SK-N-SH (cell line): ENCODE measurements around the gene MX1. TPM values are rescaled to one million over a fixed set of nuclear protein-coding genes. Genes with fewer than 3 reads are reported as not detected.

Experiments used
- CTCF ChIA-PET: fragments of 300-600, 350-600 bp; formaldehyde crosslinking; extraction: SDS; loops from one replicate; lab custom pipeline; 2021; lab: Yijun Ruan, JAX
- POLR2A ChIA-PET: fragments of 350-600 bp; sonication (Branson Sonifier 250); formaldehyde crosslinking; extraction: SDS; loops from one replicate; lab custom pipeline; 2020; ENCODE audit warnings: antibody characterized with exemption, inconsistent platforms; lab: Yijun Ruan, JAX
- DNase-seq: peaks from one replicate; pipeline ENCODE4 v3.0.0; 2012
- H2AFZ ChIP-seq: fragments of 200-600 bp; sonication (generic); 2 replicates; pipeline ENCODE4 v1.8.1; 2016; ENCODE audit warnings: antibody characterized with exemption, mild to moderate bottlenecking, low read depth
- H3F3A ChIP-seq: fragments of 200-600 bp; sonication (generic); replicated peaks from 2 replicates; pipeline ENCODE3; 2016; ENCODE audit warnings: antibody characterized with exemption, mild to moderate bottlenecking; ENCODE audit not compliant: insufficient read depth
- H3K27ac ChIP-seq, 2 experiments: fragments of 200-500 bp in 1 of 2; fragments of 200-600 bp in 1 of 2; sonication (Bioruptor generic) in 1 of 2; sonication (generic), shearing (Covaris generic) in 1 of 2; 2 replicates each; pipeline versions ENCODE4 v1.5.1 to v1.6.1; 2014 to 2016; ENCODE audit warnings: low read depth in 2 of 2, inconsistent platforms in 1 of 2, low read length in 1 of 2, mild to moderate bottlenecking in 1 of 2, mixed read lengths in 1 of 2
- H3K27me3 ChIP-seq: fragments of 200-600 bp; sonication (generic), shearing (Covaris generic); 2 replicates; pipeline ENCODE4 v1.6.1; 2016; ENCODE audit warnings: mixed run types; ENCODE audit not compliant: insufficient read depth
- H3K36me3 ChIP-seq, 2 experiments: fragments of 200-500 bp in 1 of 2; fragments of 200-600 bp in 1 of 2; sonication (Bioruptor generic) in 1 of 2; sonication (generic) in 1 of 2; replicated peaks in 1 of 2; 2 replicates each; pipeline versions ENCODE3 to v1.5.1; 2014 to 2016; ENCODE audit warnings: low read length in 1 of 2, mild to moderate bottlenecking in 1 of 2; ENCODE audit not compliant: insufficient read depth in 2 of 2, control insufficient read depth in 1 of 2
- H3K4me1 ChIP-seq, 2 experiments: fragments of 200-500 bp in 1 of 2; fragments of 200-600 bp in 1 of 2; sonication (Bioruptor generic) in 1 of 2; sonication (generic), shearing (Covaris generic) in 1 of 2; 2 replicates each; pipeline versions ENCODE4 v1.5.1 to v1.6.1; 2014 to 2016; ENCODE audit warnings: low read depth in 1 of 2, low read length in 1 of 2, mixed run types in 1 of 2; ENCODE audit not compliant: insufficient read depth in 2 of 2, control insufficient read depth in 1 of 2
- H3K4me2 ChIP-seq: fragments of 200-600 bp; sonication (generic), shearing (Covaris generic); 2 replicates; pipeline ENCODE4 v1.6.1; 2017; ENCODE audit warnings: mixed run types
- H3K4me3 ChIP-seq, 2 experiments: fragments of 200-500 bp in 1 of 2; fragments of 200-600 bp in 1 of 2; sonication (Bioruptor generic) in 1 of 2; sonication (generic), shearing (Covaris generic) in 1 of 2; 2 replicates each; pipeline versions ENCODE4 v1.5.1 to v1.8.1; 2014 to 2016; ENCODE audit warnings: low read depth in 2 of 2, inconsistent platforms in 1 of 2, low read length in 1 of 2, mild to moderate bottlenecking in 1 of 2, mixed read lengths in 1 of 2, moderate library complexity in 1 of 2
- H3K79me2 ChIP-seq: fragments of 200-600 bp; sonication (generic); 2 replicates; pipeline ENCODE4 v1.8.1; 2017; ENCODE audit warnings: mild to moderate bottlenecking; ENCODE audit not compliant: insufficient read depth
- H3K9ac ChIP-seq: fragments of 200-600 bp; sonication (generic); 2 replicates; pipeline ENCODE4 v1.6.1; 2017; ENCODE audit warnings: mixed run types
- H3K9me2 ChIP-seq: fragments of 200-600 bp; sonication (generic); 2 replicates; pipeline ENCODE4 v1.6.1; 2017; ENCODE audit warnings: mixed run types
- H3K9me3 ChIP-seq: fragments of 200-600 bp; sonication (generic); 2 replicates; pipeline ENCODE4 v1.6.1; 2017; ENCODE audit warnings: mixed run types, mild to moderate bottlenecking, moderate library complexity
- H4K20me1 ChIP-seq: fragments of 200-600 bp; sonication (generic); 2 replicates; pipeline ENCODE4 v1.6.1; 2017; ENCODE audit warnings: mild to moderate bottlenecking, mixed run types; ENCODE audit not compliant: insufficient read depth
- CHD2 ChIP-seq: fragments of 150-350 bp; IDR thresholded peaks from 2 replicates; pipeline ENCODE4 v1.6.1; 2018; ENCODE audit warnings: low read length; ENCODE audit not compliant: partially characterized antibody
- EP300 ChIP-seq, 2 experiments: IDR thresholded peaks; 2 replicates each; pipeline versions ENCODE4 v1.4.0 to v1.6.1; 2012; ENCODE audit warnings: borderline replicate concordance in 1 of 2, low read depth in 1 of 2, low read length in 1 of 2
- EZH2phosphoT487 ChIP-seq: fragments of 200-600 bp; sonication (generic); IDR thresholded peaks from 2 replicates; pipeline ENCODE4 v1.6.1; 2017; ENCODE audit warnings: low read depth, mixed run types, mild to moderate bottlenecking, antibody characterized with exemption, moderate library complexity, borderline replicate concordance
- FOSL2 ChIP-seq: IDR thresholded peaks from 2 replicates; pipeline ENCODE4 v1.4.0; 2012; ENCODE audit warnings: low read depth, mild to moderate bottlenecking, moderate library complexity, borderline replicate concordance
- FOXJ3 ChIP-seq: sonication (generic); formaldehyde crosslinking; IDR thresholded peaks from 2 replicates; pipeline ENCODE4 v1.5.1; 2020; ENCODE audit warnings: mild to moderate bottlenecking, missing genetic modification reagents
- FOXM1 ChIP-seq: IDR thresholded peaks from 2 replicates; pipeline ENCODE4 v1.4.0; 2012; ENCODE audit warnings: low read depth, mild to moderate bottlenecking
- IRF3 ChIP-seq: fragments of 150-350 bp; IDR thresholded peaks from 2 replicates; pipeline ENCODE4 v1.6.1; 2016; ENCODE audit warnings: mild to moderate bottlenecking, low read depth, low read length
- JUND ChIP-seq: IDR thresholded peaks from 2 replicates; pipeline ENCODE4 v1.4.0; 2012
- MEF2A ChIP-seq: IDR thresholded peaks from 2 replicates; pipeline ENCODE4 v1.4.0; 2012; ENCODE audit warnings: low read depth, borderline replicate concordance
- MXI1 ChIP-seq: IDR thresholded peaks from 2 replicates; pipeline ENCODE4 v1.6.1; 2012; ENCODE audit warnings: mild to moderate bottlenecking, low read depth, low read length, improper control_type of control experiment
- NFIC ChIP-seq: IDR thresholded peaks from 2 replicates; pipeline ENCODE4 v1.4.0; 2012; ENCODE audit warnings: borderline replicate concordance
- NRF1 ChIP-seq: IDR thresholded peaks from 2 replicates; pipeline ENCODE4 v1.6.1; 2012; ENCODE audit warnings: low read depth, mild to moderate bottlenecking, low read length
- RCOR1 ChIP-seq: fragments of 150-350 bp; IDR thresholded peaks from 2 replicates; pipeline ENCODE4 v1.6.1; 2017; ENCODE audit warnings: antibody characterized with exemption, low read length
- SMC3 ChIP-seq: IDR thresholded peaks from 2 replicates; pipeline ENCODE4 v1.6.1; 2012; ENCODE audit warnings: low read depth, low read length, improper control_type of control experiment
- TAF1 ChIP-seq: IDR thresholded peaks from 2 replicates; pipeline ENCODE4 v1.6.1; 2012; ENCODE audit warnings: low read depth, mild to moderate bottlenecking, low read length, moderate library complexity, borderline replicate concordance
- YY1 ChIP-seq: IDR thresholded peaks from 2 replicates; pipeline ENCODE4 v1.4.0; 2012; ENCODE audit warnings: low read depth, mild to moderate bottlenecking
- ZBTB33 ChIP-seq: IDR thresholded peaks from 2 replicates; pipeline ENCODE4 v1.4.0; 2012; ENCODE audit warnings: low read depth, borderline replicate concordance
- WGBS: methylation state at CpG from one replicate; pipeline ENCODE4 v1.1.6; 2017; ENCODE audit warnings: low lambda C conversion rate; 5-methylcytosine and 5-hydroxymethylcytosine counted together
- polyA plus RNA-seq, 3 experiments: library from polyadenylated mRNA; depleted of rRNA; stranded (reverse); fragments of >200 nt; gene quantifications; 2 replicates each; pipeline ENCODE4 v1.2.3, GENCODE V29; 2012
- TF ChIP-seq, protein P1 (sequence below): IDR thresholded peaks from 2 replicates; pipeline ENCODE4; 2012
- TF ChIP-seq, protein P2 (sequence below): IDR thresholded peaks from 2 replicates; pipeline ENCODE4 v1.6.1; 2012; ENCODE audit warnings: mild to moderate bottlenecking, low read depth, low read length, moderate library complexity
- TF ChIP-seq, protein P3 (sequence below): IDR thresholded peaks from 2 replicates; pipeline ENCODE4 v1.4.0; 2012; ENCODE audit warnings: low read depth

The MX1 gene
- polyA plus RNA-seq, 1 of the 3 experiments (the other 2 are of a cell fraction) = 1.9 TPM

DNA sequence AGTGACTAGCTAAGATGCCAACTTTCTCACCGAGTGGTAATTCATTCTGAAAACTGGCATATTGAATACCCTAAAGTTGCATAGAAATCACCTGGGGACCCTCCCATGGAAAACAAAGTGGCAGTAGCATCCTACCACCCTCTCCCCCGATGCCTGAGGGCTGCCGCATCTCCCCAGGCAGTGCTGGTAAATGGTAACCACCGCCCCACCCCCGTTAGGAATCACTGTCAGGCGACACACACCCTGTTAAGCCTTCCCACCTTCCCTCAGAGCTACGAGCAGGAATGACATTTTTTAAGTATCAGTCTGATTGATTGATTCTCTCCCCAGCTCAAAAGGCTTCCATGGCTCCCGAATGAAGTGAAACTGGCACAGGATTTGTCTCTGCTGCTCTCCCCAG is 53.6 kb downstream of the MX1 start:
- no peak overlapping the region for H3K9ac ChIP-seq
- no peak overlapping the region for H3K27ac ChIP-seq
- H3K4me3 ChIP-seq = no peak overlapping the region
- no peaks in the 10 kb centered on the region for H3K9me2 ChIP-seq
- no peak overlapping the region for H2AFZ ChIP-seq
- H3F3A ChIP-seq = no peaks in the 10 kb centered on the region
- H3K27me3 ChIP-seq = no peaks in the 10 kb centered on the region
- no peaks in the 10 kb centered on the region for H3K36me3 ChIP-seq
- H3K4me2 ChIP-seq = no peak overlapping the region
- no peak for DNase-seq
- H3K79me2 ChIP-seq = no peaks in the 10 kb centered on the region
- no peaks in the 10 kb centered on the region for H3K9me3 ChIP-seq
- 20% methylated on average over 5 of the region's 8 CpGs for WGBS
- no peaks in the 10 kb centered on the region for H3K4me1 ChIP-seq
- CTCF ChIA-PET = interaction anchor here (1.1 kb wide), 1 partner anchor 197 kb away, joined by 3 read pairs; no protein-coding TSS in a partner anchor
- TF ChIP-seq SMC3 = no peak
- no peak for TF ChIP-seq EP300 (IDR thresholded peaks at IDR 0.05; ENCODE audit: borderline replicate concordance in 1 of 2, low read depth in 1 of 2, low read length in 1 of 2)
- TF ChIP-seq NRF1 = no peak
- no peak for TF ChIP-seq FOSL2
- no peak for TF ChIP-seq ZBTB33
- TF ChIP-seq YY1 = no peak
- no peak for TF ChIP-seq RCOR1
- TF ChIP-seq EZH2phosphoT487 = no peak
- no peak for TF ChIP-seq NFIC
- TF ChIP-seq, protein P1, sequence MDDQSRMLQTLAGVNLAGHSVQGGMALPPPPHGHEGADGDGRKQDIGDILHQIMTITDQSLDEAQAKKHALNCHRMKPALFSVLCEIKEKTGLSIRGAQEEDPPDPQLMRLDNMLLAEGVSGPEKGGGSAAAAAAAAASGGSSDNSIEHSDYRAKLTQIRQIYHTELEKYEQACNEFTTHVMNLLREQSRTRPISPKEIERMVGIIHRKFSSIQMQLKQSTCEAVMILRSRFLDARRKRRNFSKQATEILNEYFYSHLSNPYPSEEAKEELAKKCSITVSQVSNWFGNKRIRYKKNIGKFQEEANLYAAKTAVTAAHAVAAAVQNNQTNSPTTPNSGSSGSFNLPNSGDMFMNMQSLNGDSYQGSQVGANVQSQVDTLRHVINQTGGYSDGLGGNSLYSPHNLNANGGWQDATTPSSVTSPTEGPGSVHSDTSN = no peak
- TF ChIP-seq JUND = no peak
- TF ChIP-seq, protein P2, sequence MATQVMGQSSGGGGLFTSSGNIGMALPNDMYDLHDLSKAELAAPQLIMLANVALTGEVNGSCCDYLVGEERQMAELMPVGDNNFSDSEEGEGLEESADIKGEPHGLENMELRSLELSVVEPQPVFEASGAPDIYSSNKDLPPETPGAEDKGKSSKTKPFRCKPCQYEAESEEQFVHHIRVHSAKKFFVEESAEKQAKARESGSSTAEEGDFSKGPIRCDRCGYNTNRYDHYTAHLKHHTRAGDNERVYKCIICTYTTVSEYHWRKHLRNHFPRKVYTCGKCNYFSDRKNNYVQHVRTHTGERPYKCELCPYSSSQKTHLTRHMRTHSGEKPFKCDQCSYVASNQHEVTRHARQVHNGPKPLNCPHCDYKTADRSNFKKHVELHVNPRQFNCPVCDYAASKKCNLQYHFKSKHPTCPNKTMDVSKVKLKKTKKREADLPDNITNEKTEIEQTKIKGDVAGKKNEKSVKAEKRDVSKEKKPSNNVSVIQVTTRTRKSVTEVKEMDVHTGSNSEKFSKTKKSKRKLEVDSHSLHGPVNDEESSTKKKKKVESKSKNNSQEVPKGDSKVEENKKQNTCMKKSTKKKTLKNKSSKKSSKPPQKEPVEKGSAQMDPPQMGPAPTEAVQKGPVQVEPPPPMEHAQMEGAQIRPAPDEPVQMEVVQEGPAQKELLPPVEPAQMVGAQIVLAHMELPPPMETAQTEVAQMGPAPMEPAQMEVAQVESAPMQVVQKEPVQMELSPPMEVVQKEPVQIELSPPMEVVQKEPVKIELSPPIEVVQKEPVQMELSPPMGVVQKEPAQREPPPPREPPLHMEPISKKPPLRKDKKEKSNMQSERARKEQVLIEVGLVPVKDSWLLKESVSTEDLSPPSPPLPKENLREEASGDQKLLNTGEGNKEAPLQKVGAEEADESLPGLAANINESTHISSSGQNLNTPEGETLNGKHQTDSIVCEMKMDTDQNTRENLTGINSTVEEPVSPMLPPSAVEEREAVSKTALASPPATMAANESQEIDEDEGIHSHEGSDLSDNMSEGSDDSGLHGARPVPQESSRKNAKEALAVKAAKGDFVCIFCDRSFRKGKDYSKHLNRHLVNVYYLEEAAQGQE = no peak
- no peak for TF ChIP-seq FOXM1
- no peak for TF ChIP-seq FOXJ3 (CRISPR knock-in tag)
- no peak for TF ChIP-seq MXI1
- TF ChIP-seq IRF3 = no peak
- no peak for TF ChIP-seq TAF1
- no peak for TF ChIP-seq MEF2A
- no peak for TF ChIP-seq CHD2
- TF ChIP-seq, protein P3, sequence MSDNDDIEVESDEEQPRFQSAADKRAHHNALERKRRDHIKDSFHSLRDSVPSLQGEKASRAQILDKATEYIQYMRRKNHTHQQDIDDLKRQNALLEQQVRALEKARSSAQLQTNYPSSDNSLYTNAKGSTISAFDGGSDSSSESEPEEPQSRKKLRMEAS = no peak
- POLR2A ChIA-PET = no interaction called here
- H4K20me1 ChIP-seq = no peaks in the 10 kb centered on the region
